ENCODE measurements around the gene SHH.

GRCh38 chr7:155778349-155778748 is 33.9 kb downstream of the SHH start:
- TF ChIP-seq EZH2 (IDR thresholded peaks at IDR 0.05) (no peak), POLR2AphosphoS5 (IDR thresholded peaks at IDR 0.05; ENCODE audit: borderline replicate concordance, low read depth, low read length) (no peak)
